Fibroblast of lung (primary cell): Measurements from ENCODE around the gene MACO1. TPM values are rescaled to one million over a fixed set of nuclear protein-coding genes. Genes with fewer than 3 reads are reported as not detected.
A peak's percentile ranks its signal among the peaks of the same experiment; 100 is the strongest.
"Not testable (repeated sequence)": the region's sequence is repeated elsewhere in the genome, so short reads cannot be mapped to it uniquely, and the experiment has no call there.

Experiments
- DNase-seq, 2 donors: peaks; one replicate each; pipeline versions ENCODE4 v3.0.0 to v3.0.0-alpha.2; 2010; ENCODE audit warnings: low read depth in 2 of 2
- H2AFZ ChIP-seq: 2 replicates; pipeline ENCODE4 v1.5.1; 2012; ENCODE audit warnings: low read length, control low read depth, inconsistent platforms
- H3K27ac ChIP-seq: 2 replicates; pipeline ENCODE4 v1.5.1; 2011; ENCODE audit warnings: low read length, control low read depth; ENCODE audit not compliant: insufficient read depth
- H3K27me3 ChIP-seq: 2 replicates; pipeline ENCODE4 v1.5.1; 2011; ENCODE audit warnings: mild to moderate bottlenecking, low read length; ENCODE audit not compliant: control insufficient read depth, insufficient read depth
- H3K36me3 ChIP-seq: 2 replicates; pipeline ENCODE4 v1.5.1; 2011; ENCODE audit warnings: low read length; ENCODE audit not compliant: control insufficient read depth, insufficient read depth
- H3K4me1 ChIP-seq: 2 replicates; pipeline ENCODE4 v1.5.1; 2011; ENCODE audit warnings: low read length; ENCODE audit not compliant: control insufficient read depth, insufficient read depth; ENCODE audit errors: extremely low read depth
- H3K4me2 ChIP-seq: 2 replicates; pipeline ENCODE4 v1.5.1; 2011; ENCODE audit warnings: low read length, control low read depth; ENCODE audit not compliant: insufficient read depth; ENCODE audit errors: extremely low read depth
- H3K4me3 ChIP-seq, 4 experiments: fragments of 200-600 bp in 1 of 4; sonication (generic) in 1 of 4; replicated peaks in 1 of 4; 2 replicates each; pipeline ENCODE4 v1.5.1; 2011 to 2016; ENCODE audit warnings: low read length in 4 of 4, low read depth in 3 of 4, mild to moderate bottlenecking in 3 of 4, control low read depth in 2 of 4, inconsistent platforms in 1 of 4, mixed read lengths in 1 of 4; ENCODE audit not compliant: insufficient read depth in 1 of 4; ENCODE audit errors: control extremely low read depth in 1 of 4
- H3K79me2 ChIP-seq: 2 replicates; pipeline ENCODE4 v1.5.1; 2012; ENCODE audit warnings: mild to moderate bottlenecking, low read length, inconsistent platforms; ENCODE audit not compliant: control insufficient read depth, insufficient read depth
- H3K9ac ChIP-seq: 2 replicates; pipeline ENCODE4 v1.5.1; 2011; ENCODE audit warnings: mild to moderate bottlenecking, low read length, control low read depth; ENCODE audit not compliant: insufficient read depth
- H3K9me3 ChIP-seq: 2 replicates; pipeline ENCODE4 v1.5.1; 2012; ENCODE audit warnings: low read depth, low read length; ENCODE audit not compliant: control insufficient read depth, insufficient read depth
- H4K20me1 ChIP-seq: 2 replicates; pipeline ENCODE4 v1.5.1; 2011; ENCODE audit warnings: low read length; ENCODE audit not compliant: control insufficient read depth, insufficient read depth; ENCODE audit errors: extremely low read depth
- CTCF ChIP-seq, 2 donors: IDR thresholded peaks in 1 of 2; conservative IDR thresholded peaks in 1 of 2; 1 replicate in 1 of 2; 2 replicates in 1 of 2; pipeline ENCODE4 v1.5.1; 2011 to 2012; ENCODE audit warnings: low read length in 2 of 2, control low read depth in 1 of 2, inconsistent platforms in 1 of 2, low read depth in 1 of 2, mild to moderate bottlenecking in 1 of 2
- EZH2 ChIP-seq: IDR thresholded peaks from 2 replicates; pipeline ENCODE4 v1.5.1; 2012; ENCODE audit warnings: low read length, control low read depth, mild to moderate bottlenecking; ENCODE audit errors: missing control alignments
- polyA minus RNA-seq: library from RNA; depleted of rRNA, polyadenylated mRNA; stranded (reverse); fragments of >200 nt; gene quantifications from 2 replicates; pipeline ENCODE4 v1.2.3, GENCODE V29; 2011; ENCODE audit warnings: low replicate concordance
- polyA plus RNA-seq, 2 donors: library from polyadenylated mRNA; depleted of rRNA in 1 of 2; stranded (reverse) in 1 of 2; unstranded in 1 of 2; fragments of >200 nt; gene quantifications; 2 replicates each; pipeline ENCODE4 v1.2.1, GENCODE V29; 2011 to 2012; ENCODE audit warnings: missing spikeins in 1 of 2
- total RNA-seq: library from RNA; depleted of rRNA; stranded (reverse); fragments of >200 nt; gene quantifications from 2 replicates; pipeline ENCODE4 v1.2.1, GENCODE V29; 2014

Gene MACO1
- 16.9 and 17.5 TPM in 2 replicates for total RNA-seq
- 12.4 and 14.2 TPM in 2 replicates for polyA plus RNA-seq
- 11.1 and 12.0 TPM in 2 replicates for polyA plus RNA-seq (2012)
- 0.48 and 1.9 TPM in 2 replicates for polyA minus RNA-seq

GRCh38 chr1:25430073-25430966 is at the start of gene MACO1:
Gene MACO1 (plus strand): TSS chr1:25430897. CDS start chr1:25431099, 202 bp downstream.
- Histone ChIP-seq H4K20me1 (no peaks in the 10 kb centered on the region), H3K4me3 (peak within 1 kb of the TSS; percentile 79 to 98 (median 84)), H3K27ac (peak within 1 kb of the TSS; percentile 89), H3K36me3 (no peaks in the 10 kb centered on the region), H3K27me3 (no peaks in the 10 kb centered on the region), H3K79me2 (peaks cover 20% of the 10 kb centered on the region), H3K4me1 (peaks cover 2% of the 10 kb centered on the region), H3K9ac (peak within 1 kb of the TSS; percentile 84), H3K9me3 (no peaks in the 10 kb centered on the region), H2AFZ (peak within 1 kb of the TSS; percentile 92), H3K4me2 (peak within 1 kb of the TSS; percentile 93)
- DNase-seq, result peak; percentile 91 to 97
- no peak for TF ChIP-seq EZH2
- no peak for TF ChIP-seq CTCF (conservative IDR thresholded peaks at IDR 0.05 in 1 of 2, IDR thresholded peaks at IDR 0.05 in 1 of 2; ENCODE audit: low read depth in 1 of 2, low read length in 2 of 2)

GRCh38 chr1:25382543-25382942 is 48.2 kb upstream of the MACO1 start:
- H3K27me3 ChIP-seq, H3K9me3 ChIP-seq, H2AFZ ChIP-seq, H3K4me3 ChIP-seq, H3K4me2 ChIP-seq, H3K4me1 ChIP-seq, H3K9ac ChIP-seq, H3K79me2 ChIP-seq, DNase-seq, H3K36me3 ChIP-seq, H4K20me1 ChIP-seq, H3K27ac ChIP-seq: not testable (repeated sequence)

- H4K20me1 ChIP-seq, H3K27me3 ChIP-seq, H3K36me3 ChIP-seq, H3K4me1 ChIP-seq, H2AFZ ChIP-seq, H3K9me3 ChIP-seq, H3K4me3 ChIP-seq, H3K79me2 ChIP-seq, H3K4me2 ChIP-seq, H3K9ac ChIP-seq, H3K27ac ChIP-seq: not testable (repeated sequence)
- peak; percentile 9 to 53 for DNase-seq
These were observed 47.6 kb upstream of the MACO1 start for GRCh38 chr1:25383090-25383489.

- not testable (repeated sequence) for H3K9ac ChIP-seq, DNase-seq, H4K20me1 ChIP-seq, H3K79me2 ChIP-seq, H3K27ac ChIP-seq, H3K27me3 ChIP-seq, H3K36me3 ChIP-seq, H2AFZ ChIP-seq, H3K4me3 ChIP-seq, H3K4me1 ChIP-seq, H3K4me2 ChIP-seq, H3K9me3 ChIP-seq
These were observed 46.8 kb upstream of the MACO1 start for GRCh38 chr1:25383875-25384274.

- not testable (repeated sequence) for H3K27me3 ChIP-seq, H3K4me2 ChIP-seq
These were observed 43.6 kb upstream of the MACO1 start for GRCh38 chr1:25387096-25387495.

GRCh38 chr1:25388691-25389090 is 42.0 kb upstream of the MACO1 start:
- not testable (repeated sequence) for H2AFZ ChIP-seq, H3K9me3 ChIP-seq, H3K27me3 ChIP-seq, H3K79me2 ChIP-seq, H3K27ac ChIP-seq, H3K4me3 ChIP-seq, H3K9ac ChIP-seq, H4K20me1 ChIP-seq, H3K36me3 ChIP-seq, H3K4me2 ChIP-seq, H3K4me1 ChIP-seq, DNase-seq

More at GRCh38 chr1:25387096-25387495, 43.6 kb upstream of the MACO1 start:
- H3K36me3 ChIP-seq, H4K20me1 ChIP-seq, H3K4me1 ChIP-seq, H2AFZ ChIP-seq, H3K27ac ChIP-seq, DNase-seq, H3K79me2 ChIP-seq, H3K4me3 ChIP-seq, H3K9ac ChIP-seq, H3K9me3 ChIP-seq: not testable (repeated sequence)
